Breast epithelium (tissue), 3 donors: Measurements from ENCODE around the gene ATG2A.

ENCODE experiments used
- CTCF ChIP-seq, 3 donors: fragments of 450-650 bp; IDR thresholded peaks; one replicate each; pipeline ENCODE4 v1.5.1; 2016 to 2017; ENCODE audit warnings: antibody characterized with exemption in 3 of 3, mild to moderate bottlenecking in 3 of 3, moderate library complexity in 3 of 3
- POLR2A ChIP-seq: fragments of 450-650 bp; IDR thresholded peaks from one replicate; pipeline ENCODE4 v1.6.1; 2016; ENCODE audit warnings: antibody characterized with exemption, mild to moderate bottlenecking, moderate library complexity
- POLR2AphosphoS5 ChIP-seq, 3 donors: sonication (generic); formaldehyde crosslinking; IDR thresholded peaks; one replicate each; pipeline ENCODE4 v1.6.1; 2017; ENCODE audit warnings: antibody characterized with exemption in 3 of 3

GRCh38 chr11:64913171-64913727, 3.8 kb downstream of the ATG2A start:
- no peak for TF ChIP-seq POLR2A
- TF ChIP-seq CTCF (IDR thresholded peaks at IDR 0.05), result no peak
- no peak for TF ChIP-seq POLR2AphosphoS5 (IDR thresholded peaks at IDR 0.05)
